ENCODE measurements around the gene FOXO3B.
"Not testable (repeated sequence)": the region's sequence is repeated elsewhere in the genome, so short reads cannot be mapped to it uniquely, and the experiment has no call there.

The FOXO3B gene

DNA sequence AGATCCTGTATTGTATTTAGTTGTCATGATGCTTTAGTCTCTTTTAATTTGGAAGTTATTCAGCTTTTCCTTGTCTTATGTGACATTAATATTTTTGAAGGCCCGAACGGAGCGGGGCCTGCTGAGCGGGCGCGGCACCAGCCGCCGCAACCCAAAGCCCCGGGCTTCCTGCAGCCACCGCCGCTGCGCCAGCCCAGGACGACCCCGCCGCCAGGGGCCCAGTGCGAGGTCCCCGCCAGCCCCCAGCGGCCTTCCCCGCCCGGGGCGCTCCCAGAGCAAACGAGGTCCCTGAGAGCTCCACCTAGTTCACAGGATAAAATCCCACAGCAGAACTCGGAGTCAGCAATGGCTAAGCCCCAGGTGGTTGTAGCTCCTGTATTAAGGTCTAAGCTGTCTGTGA is 32.0 kb downstream of the FOXO3B start:
- not testable (repeated sequence) for DNase-seq (ENCODE audit: low read depth in 2 of 2)

DNA sequence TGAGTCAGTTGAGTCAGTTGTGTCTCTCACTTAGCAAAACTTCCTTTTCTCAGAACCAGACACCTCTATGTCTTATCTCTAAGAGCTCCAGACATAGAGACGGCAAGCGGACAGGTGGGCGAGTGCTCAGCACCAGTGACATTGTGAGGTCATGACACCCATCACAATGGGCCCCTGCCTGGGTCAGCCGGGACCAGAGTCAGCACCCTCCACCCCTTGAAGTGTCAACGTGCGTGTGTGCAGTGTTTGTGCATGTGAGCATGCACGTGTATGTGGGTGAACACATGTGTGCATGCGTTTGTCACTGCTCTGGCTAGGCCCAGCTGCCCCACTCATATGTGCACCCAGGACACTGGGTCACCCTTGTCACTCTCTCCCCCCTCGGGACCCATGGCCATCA is 37.8 kb downstream of the FOXO3B start, which contains the start of gene TBC1D28:
Gene TBC1D28, minus strand, starts transcription at position 101 of the 400 bp plus-strand sequence. CDS start 3,039 bp downstream, outside the sequence.
- DNase-seq (ENCODE audit: low read depth in 2 of 2) = not testable (repeated sequence)

DNA sequence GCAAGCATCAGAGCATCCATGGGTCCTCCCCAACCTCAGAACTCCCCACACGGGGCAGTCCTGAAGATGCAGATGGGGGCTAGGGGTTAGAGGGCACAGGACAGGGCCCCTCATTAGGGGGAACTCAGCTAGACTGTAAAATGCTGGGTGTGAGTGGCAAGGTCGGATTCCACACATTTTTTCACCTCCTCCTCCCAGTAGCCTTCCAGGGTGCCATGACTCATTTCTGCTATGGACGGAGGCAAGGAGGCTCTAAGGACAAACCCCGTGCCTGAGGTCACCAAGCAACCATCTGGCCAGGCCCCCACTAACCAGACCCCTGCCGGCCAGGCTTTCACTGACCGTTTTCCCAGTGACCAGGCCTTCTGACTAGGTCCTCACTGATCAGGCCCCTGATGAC is 39.0 kb downstream of the FOXO3B start:
- DNase-seq (ENCODE audit: low read depth in 2 of 2) = not testable (repeated sequence)

DNA sequence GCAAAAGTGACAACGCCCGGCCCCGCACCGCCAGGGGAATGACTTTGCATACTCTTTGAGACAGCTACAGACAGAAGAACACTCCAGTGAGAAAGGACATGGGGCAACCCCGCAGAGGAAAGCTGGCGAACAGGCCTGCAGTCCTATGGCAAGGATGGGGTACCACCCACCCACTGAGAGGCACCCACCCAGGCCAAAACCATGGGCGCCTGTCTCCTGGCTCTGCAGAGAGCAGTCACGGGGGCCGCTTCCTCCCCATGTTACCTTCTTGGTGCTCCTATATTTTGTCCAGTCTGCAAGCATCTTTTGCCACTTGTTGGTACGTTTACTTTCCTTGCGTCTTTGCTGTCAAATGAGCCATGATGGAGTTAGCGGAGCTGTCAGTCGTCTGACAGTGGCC is 43.8 kb downstream of the FOXO3B start:
- not testable (repeated sequence) for DNase-seq (ENCODE audit: low read depth in 2 of 2)

DNA sequence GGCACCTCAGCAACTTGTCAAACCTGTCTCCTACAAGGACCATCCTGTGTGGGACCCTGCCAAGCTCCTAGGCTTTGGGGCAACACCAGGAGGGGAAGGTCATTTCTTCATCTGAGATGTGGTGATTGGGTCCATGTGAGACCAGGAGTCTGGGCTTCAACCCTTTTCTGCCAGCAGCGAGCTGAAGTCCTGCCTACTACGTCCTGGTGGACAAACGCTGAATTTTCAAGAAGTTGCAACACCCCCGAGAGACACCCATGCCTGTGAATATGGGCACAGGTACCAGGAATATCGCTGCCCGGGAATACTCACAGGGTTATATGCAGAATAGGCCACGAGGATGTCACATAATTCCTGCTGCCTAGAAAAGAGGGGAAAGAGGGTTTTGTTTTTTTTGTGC is 45.9 kb downstream of the FOXO3B start:
- not testable (repeated sequence) for DNase-seq (ENCODE audit: low read depth in 2 of 2)

DNA sequence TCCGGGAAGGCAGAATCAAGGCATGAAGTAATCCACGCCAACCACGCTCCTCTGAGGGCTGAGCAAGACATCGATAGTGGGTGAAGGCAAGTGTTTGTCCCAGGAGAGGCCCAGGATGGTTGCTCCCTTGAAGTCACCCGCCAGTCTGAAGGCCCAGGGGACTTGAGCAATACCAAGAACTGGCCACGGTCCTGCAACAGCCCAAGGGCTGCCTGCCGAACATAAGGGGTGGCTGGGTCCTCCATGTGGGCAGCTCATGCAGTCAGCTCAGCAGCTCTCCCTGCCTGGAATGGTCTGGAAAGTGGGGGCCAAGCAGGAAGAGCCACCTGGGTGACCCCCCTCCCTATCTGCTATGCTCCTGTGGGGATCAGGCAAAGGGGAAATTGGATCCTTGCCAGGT is 46.3 kb downstream of the FOXO3B start:
- DNase-seq (ENCODE audit: low read depth in 2 of 2) = not testable (repeated sequence)

DNA sequence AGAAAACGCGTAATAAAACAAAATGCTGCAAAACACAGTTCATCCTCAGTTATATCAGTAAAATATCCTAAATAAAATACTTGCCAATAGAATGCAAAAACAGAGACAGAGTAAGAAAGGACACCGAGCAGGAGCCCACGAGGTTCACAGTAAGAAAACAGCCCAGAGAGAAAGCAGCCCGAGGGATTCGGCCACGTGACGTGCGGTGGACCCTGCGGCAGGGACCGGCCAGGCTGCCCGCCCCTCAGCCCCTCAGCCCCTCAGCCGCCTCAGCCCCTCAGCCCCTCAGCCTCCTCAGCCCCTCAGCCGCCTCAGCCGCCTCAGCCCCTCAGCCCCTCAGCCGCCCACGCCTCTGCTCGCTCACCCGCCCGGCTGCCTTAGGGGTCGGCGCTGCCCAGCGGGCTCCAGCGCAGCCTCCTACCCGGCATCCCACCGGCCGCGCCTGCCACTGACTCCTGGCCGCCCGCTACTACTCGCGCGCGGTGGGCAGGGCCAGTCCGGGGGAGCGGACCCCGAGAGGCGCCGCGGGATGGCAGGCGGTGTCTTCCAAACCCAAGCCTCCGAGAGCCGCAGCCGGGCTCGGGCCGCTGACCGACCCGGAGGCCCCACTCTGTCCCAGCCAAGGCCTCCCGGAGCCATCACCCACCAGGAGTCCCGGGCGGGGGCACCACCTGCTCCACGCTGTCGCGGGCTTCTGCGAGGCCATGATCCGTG is 47.4 kb downstream of the FOXO3B start:
- not testable (repeated sequence) for DNase-seq (ENCODE audit: low read depth in 2 of 2)

Measured in stimulated activated CD8-positive, alpha-beta memory T cell treated with anti-CD3 and anti-CD28 coated beads, Interleukin-7, amount 100 ng/mL, for 1 hour (primary cell).